Kidney capillary endothelial cell (primary cell): ENCODE data around the gene SMIM8.
A peak's percentile ranks its signal among the peaks of the same experiment; 100 is the strongest.

Experiments
- DNase-seq: peaks from one replicate; pipeline ENCODE4 v3.0.0-alpha.2; 2018; ENCODE audit warnings: low spot score

Gene SMIM8

DNA sequence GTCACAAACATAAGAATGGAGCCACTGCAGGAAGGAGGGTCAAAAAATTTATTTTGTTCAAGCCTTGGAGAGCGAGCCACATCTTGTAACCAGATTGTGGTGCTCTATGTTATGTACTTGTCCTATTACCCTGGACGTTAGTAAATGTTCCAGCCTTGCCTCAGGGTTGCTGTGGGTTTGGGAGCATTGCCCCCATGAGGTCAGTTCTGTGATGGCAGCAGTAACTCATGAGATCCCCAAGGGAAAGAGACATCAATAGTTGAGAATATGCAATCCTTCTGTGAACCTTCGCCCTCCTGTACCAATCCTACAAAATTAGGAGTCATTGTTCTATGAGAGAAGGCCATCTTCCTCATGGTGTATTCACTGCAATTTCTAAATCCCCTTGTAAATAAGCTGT, 68.9 kb downstream of the SMIM8 start:
- DNase-seq = peak; percentile 23
